OCI-M1 (cell line): ENCODE measurements around the gene RAB10.
"Not testable (repeated sequence)": the region's sequence is repeated elsewhere in the genome, so short reads cannot be mapped to it uniquely, and the experiment has no call there.

Source experiments
- DNase-seq: peaks from one replicate; lab custom pipeline; 2025; lab: John Stamatoyannopoulos, UW

Gene RAB10

DNA sequence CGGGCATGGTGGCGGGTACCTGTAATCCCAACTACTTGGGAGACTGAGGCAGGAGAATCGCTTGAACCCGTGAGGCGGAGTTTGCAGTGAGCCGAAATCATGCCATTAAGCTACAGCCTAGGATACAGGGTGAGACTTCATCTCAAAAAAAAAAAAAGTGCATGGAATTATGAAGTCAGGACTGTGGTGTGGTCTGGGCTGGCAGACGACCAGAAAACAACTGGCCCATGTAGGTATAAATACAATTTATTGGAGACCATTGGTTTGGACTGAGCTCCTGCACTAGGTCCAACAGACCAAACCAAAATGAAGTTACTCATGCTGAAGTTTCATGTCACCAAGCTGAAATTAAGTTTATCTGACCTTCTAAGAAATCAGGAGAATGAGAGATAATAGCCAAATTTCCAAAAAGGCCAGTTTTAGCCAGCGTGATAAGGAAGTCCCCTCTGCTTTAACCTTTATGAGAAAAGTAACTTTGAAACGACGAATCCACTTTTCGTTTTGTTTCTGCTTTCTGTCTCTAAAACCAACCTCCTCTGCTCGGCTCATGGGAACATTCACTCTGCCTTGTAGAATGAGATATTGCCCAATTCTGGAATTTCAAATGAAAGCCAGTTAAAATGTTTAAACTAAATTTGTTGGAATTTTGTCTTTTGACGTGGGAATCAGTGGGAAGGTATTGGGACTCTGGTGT lies 17.7 kb upstream of the RAB10 start:
- DNase-seq, result peak; percentile 17

- not testable (repeated sequence) for DNase-seq
Measured at GRCh38 chr2:26016706-26017045, 17.2 kb upstream of the RAB10 start.

DNA sequence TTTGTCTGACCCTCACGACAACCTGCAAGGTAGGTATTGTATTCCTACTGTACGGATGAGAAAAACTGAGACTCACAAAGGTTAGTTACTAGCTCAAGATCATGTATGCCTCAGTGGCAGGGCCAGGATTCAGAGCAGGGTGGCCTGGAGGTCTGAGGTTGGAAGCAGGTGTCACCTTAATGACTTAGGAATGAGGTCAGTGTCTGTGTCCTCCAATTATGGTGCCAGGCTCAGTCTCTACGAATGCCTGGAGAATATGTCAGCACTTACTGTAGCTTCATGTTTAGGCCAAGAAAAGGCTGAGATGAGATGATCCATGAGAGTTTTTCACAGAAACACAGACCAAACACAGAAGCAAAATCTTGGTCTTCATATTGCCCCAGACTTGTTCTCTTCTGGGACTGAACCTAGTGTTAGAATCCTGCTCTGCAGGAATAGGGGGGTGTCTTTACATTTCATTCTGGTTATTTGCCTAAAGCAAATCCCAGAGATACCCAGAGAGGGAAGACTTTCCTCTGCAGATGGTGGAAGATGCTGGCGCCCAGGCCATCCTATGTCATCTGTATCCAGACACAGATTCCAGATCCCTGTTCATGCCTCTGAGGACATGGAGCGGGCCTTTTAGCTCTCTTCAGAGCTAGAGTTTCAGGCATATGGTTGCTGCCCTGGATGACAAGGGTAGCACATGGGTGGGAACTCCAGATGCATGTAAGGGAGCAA lies 16.3 kb upstream of the RAB10 start:
- DNase-seq, result no peak

DNA sequence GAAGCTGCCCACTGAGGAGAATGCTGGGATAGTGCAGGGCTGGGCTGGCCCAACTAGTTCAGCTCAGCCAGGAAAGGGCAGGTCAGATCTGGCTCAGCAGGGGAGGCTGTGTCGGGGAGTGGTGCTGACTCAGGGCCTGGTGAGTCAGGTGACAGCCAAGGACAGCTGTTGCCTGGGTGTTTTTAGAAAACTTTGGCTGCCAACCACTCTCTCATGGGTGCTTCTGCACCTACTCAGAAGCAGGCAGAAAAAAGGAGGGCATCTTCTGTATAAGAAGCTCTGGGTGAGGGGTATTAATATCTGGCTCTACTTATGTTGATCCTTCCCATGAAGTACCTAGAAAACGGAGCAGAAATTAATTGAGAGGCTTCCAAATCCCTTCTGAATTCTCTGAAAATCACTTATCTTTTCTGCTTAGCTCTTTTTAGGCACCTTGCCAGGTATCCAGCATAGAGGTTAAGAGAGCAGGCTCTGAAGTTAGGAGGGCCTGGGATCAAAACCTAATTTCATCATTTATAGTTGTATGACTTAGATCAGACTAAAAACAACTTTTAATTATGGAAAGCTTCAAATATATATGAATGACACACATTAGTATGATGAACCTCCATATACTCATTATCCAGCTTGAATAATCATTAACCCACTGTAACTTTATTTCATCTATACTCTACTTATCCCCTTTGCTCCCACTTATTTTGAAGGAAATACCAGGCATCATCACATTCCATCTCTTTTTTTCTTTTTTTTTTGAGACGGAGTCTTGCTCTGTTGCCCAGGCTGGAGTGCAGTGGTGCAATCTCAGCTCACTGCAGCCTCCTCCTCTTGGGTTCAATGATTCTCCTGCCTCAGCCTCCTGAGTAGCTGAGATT lies 15.5 kb upstream of the RAB10 start:
- peak; percentile 75 for DNase-seq

DNA sequence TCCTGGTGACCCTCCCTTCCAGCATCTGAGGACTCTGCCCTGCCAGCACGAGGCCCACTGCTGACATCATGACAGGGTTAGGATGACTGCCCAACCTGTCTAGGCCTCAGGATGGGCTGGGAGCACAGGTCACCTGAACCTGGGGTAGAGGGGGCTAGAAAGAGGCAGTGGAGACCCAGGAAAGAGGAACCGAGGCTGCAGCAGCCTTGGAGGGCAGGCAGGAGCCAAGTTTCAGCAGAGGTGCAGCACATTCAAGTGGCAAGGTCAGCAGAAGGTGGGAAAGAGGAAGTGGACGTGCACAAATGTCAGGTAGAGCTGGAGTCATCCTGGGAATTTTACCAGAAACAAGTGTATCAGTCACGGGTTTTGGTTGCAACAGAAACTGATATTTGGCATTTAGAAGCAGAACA lies 13.6 kb upstream of the RAB10 start:
- no peak for DNase-seq

GRCh38 chr2:26024260-26024659 lies 9.6 kb upstream of the RAB10 start:
- no peak for DNase-seq

- no peak for DNase-seq
Measured at GRCh38 chr2:26025509-26025908, 8.4 kb upstream of the RAB10 start.

- DNase-seq, result not testable (repeated sequence)
Measured at GRCh38 chr2:26028083-26028482, 5.8 kb upstream of the RAB10 start.

DNA sequence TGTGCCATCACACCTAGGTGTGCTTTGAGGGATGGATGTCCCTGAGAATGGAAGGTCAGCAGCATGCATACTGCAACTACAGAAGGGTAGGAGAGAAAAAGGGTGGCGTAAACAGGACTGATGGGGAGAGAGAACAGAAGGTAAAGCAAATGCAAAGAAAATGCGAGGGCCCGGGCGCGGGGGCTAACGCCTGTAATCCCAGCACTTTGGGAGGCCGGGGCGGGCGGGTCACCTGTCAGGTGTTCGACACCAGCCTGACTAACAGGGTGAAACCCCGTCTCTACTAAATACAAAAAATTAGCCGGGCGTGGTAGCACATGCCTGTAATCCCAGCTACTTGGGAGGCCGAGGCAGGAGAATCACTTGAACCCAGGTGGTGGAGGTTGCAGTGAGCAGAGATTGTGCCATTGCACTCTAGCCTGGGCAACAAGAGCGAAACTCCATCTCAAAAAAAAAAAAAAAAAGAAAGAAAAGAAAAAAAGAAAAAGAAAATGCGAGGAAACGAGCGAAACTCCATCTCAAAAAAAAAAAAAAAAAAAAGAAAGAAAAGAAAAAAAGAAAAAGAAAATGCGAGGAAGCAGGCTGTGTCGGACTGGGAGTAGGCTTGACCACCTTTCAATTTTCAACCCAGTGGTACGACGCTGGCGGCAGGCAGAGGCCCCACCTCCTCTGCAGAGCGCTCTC lies 1.2 kb upstream of the RAB10 start:
- DNase-seq, result not testable (repeated sequence)

DNA sequence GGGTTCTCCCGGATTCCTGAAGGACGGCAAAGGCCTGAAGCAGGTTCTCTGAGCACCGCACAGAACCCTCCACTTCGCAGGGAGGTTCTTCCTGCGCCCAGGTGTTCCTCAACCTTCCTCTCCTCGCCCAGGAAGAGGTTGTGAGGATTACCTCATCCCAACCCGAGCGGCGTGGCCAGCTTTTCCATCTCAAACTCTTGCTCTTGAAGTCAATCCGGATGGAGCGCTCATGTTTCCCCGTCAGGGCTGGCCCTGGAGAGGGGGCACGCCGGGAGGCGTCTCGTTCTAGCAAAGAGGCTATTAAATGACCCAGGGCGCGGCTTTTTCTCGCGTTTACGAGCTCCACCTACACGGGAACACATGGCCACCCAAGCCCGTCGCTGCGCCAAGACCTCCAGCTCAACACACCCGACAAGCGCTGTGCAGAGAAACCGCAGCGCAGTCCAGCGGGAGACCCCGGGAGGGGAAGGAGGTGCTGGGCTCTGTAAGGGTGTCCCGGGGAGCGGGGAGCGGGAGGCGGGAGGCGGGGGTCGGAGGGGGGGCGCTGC lies 540 bp upstream of the RAB10 start:
- DNase-seq, result peak; percentile 95

GRCh38 chr2:26034637-26034992 lies 731 bp downstream of the RAB10 start:
- DNase-seq, result peak; percentile 68

- DNase-seq, result peak; percentile 41
Measured at GRCh38 chr2:26035090-26035743, 1.3 kb downstream of the RAB10 start.

- DNase-seq, result no peak
Measured at GRCh38 chr2:26039603-26040323, 5.9 kb downstream of the RAB10 start.

- no peak for DNase-seq
Measured at GRCh38 chr2:26043109-26043508, 9.2 kb downstream of the RAB10 start.

DNA sequence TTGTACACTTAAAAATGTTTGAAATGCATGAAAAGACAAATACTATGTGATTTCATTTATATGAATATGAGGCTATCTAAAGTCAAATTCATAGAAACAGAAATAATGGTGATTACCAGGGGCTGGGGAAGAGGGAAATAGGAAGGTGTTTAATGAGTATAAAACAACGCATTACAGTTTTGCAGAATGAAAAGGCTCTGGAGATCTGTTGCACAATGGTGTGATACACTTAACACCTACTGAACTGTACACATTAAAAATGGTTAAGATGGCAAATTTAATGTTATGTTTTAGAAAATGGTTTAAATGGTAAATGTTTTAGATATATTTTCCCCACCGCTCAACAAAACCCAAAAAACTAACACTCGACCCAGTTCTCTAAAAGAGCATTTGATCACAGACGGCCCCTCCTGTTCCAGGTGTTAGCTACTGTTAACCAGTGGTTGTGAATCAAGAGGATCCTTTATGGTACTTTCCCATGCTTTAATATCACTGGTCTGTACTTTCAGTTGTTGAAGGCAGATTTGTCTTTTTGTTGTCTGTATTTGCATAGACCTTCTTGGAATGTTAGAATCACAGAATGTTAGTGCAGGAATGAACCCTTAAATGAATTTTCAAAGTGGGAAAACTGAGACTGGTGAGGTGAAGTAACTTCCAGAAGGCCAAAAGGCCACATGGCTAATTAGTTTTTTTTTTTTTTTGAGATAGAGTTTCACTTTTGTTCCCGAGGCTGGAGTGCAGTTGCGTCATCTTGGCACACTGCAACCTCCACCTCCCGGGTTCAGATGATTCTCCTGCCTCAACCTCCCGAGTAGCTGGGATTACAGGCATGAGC lies 10.2 kb downstream of the RAB10 start:
- peak; percentile 77 for DNase-seq

- no peak for DNase-seq
Measured at GRCh38 chr2:26048791-26049190, 14.9 kb downstream of the RAB10 start.

- no peak for DNase-seq
Measured at GRCh38 chr2:26049641-26050040, 15.8 kb downstream of the RAB10 start.

GRCh38 chr2:26052740-26053139 lies 18.9 kb downstream of the RAB10 start:
- DNase-seq, result no peak

DNA sequence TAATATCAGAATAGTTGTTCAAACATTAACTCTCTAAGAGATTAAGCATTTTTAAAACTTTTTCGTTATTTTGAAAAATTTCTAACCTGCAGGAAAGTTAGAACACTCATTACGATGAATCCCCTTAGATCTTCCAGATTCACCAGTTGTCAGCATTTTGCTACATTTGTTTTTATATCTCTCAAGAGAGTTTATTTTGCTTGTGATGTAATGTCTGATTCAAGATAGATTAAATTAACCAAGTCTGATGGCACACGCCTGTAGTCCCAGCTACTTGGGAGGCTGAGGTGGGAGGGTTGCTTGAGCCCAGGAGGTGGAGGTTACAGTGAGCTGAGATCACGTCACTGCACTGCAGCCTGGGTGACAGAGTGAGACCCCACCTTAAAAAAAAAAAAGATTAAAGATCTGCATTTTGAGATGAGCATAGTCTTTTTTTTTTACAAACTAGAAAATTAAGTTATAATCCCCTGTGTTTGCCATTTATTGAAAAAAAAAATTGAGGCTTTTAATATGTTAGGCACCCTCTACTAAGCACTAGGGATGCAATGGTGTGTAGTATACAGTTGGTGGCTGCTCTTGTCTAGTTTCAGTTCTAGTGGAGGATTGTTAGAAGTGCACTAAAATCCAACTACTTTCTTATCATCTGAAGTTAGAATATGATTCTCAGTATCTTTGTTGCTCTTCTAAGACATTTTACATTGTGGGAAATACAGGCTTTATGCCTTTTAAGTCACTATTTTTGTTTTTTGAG lies 20.9 kb downstream of the RAB10 start:
- DNase-seq, result no peak
